Nephron (organoid): Measurements from ENCODE around the gene SRSF2.
"Not testable (repeated sequence)": the region's sequence is repeated elsewhere in the genome, so short reads cannot be mapped to it uniquely, and the experiment has no call there.

ENCODE experiments used
- H3K27ac Mint-ChIP-seq, 3 experiments: 2 replicates each; pipeline ENCODE4 v1.8.0; 2020; ENCODE audit warnings: mixed read lengths in 3 of 3, mild to moderate bottlenecking in 2 of 3, moderate library complexity in 1 of 3
- H3K27me3 Mint-ChIP-seq: 2 replicates; pipeline ENCODE4 v1.8.0; 2021; ENCODE audit warnings: low read depth, mild to moderate bottlenecking, moderate library complexity, mixed read lengths
- H3K36me3 Mint-ChIP-seq: 2 replicates; pipeline ENCODE4 v1.8.0; 2020; ENCODE audit warnings: low read depth, mixed read lengths
- H3K4me1 Mint-ChIP-seq: 2 replicates; pipeline ENCODE4 v1.8.0; 2020; ENCODE audit warnings: mixed read lengths
- H3K4me3 Mint-ChIP-seq, 3 experiments: 2 replicates each; pipeline ENCODE4 v1.8.0; 2020; ENCODE audit warnings: mild to moderate bottlenecking in 3 of 3, mixed read lengths in 3 of 3, moderate library complexity in 2 of 3
- H3K9me3 Mint-ChIP-seq: 2 replicates; pipeline ENCODE4 v1.8.0; 2020; ENCODE audit warnings: mixed read lengths
- CTCF ChIP-seq, 3 experiments: fragments of 200-600 bp; sonication (generic); IDR thresholded peaks; one replicate each; pipeline ENCODE4 v1.5.0; 2021; ENCODE audit warnings: antibody characterized with exemption in 3 of 3; ENCODE audit not compliant: unreplicated experiment in 3 of 3

The SRSF2 gene

GRCh38 chr17:76732734-76733617, 4.2 kb downstream of the SRSF2 start:
- Mint-ChIP-seq H3K4me1 (peaks cover 34% of the 10 kb centered on the region), H3K9me3 (no peaks in the 10 kb centered on the region), H3K27ac (peak overlapping the region; percentile 17 to 29 (median 28)), H3K36me3 (peaks cover 43% of the 10 kb centered on the region), H3K27me3 (no peaks in the 10 kb centered on the region), H3K4me3 (peak overlapping the region; percentile 97 to 99 (median 99))
- no peak for TF ChIP-seq CTCF (IDR thresholded peaks at IDR 0.05; ENCODE audit: unreplicated experiment in 3 of 3)

- H3K9me3 Mint-ChIP-seq, H3K27me3 Mint-ChIP-seq: not testable (repeated sequence)
- Mint-ChIP-seq H3K27ac (peak overlapping the region in 1 of 3 experiments; percentile 35), H3K4me1 (peaks cover 41% of the 10 kb centered on the region), H3K4me3 (peak overlapping the region in 1 of 3 experiments; percentile 34), H3K36me3 (peaks cover 43% of the 10 kb centered on the region)
Measured at GRCh38 chr17:76731800-76732733, 5.1 kb downstream of the SRSF2 start.

- Mint-ChIP-seq H3K9me3 (no peaks in the 10 kb centered on the region), H3K36me3 (peaks cover 26% of the 10 kb centered on the region), H3K4me3 (peak overlapping the region; percentile 96 to 98 (median 98)), H3K4me1 (peaks cover 19% of the 10 kb centered on the region), H3K27me3 (no peaks in the 10 kb centered on the region), H3K27ac (peak overlapping the region; percentile 81 to 96 (median 94))
- no peak for TF ChIP-seq CTCF (IDR thresholded peaks at IDR 0.05; ENCODE audit: unreplicated experiment in 3 of 3)
Measured at GRCh38 chr17:76727745-76728456, 9.2 kb downstream of the SRSF2 start.

- peak within 1 kb of the TSS; percentile 81 to 96 (median 96) for H3K27ac Mint-ChIP-seq
- H3K27me3 Mint-ChIP-seq = no peaks in the 10 kb centered on the region
- TF ChIP-seq CTCF (IDR thresholded peaks at IDR 0.05; ENCODE audit: unreplicated experiment in 3 of 3) = peak; percentile 65 to 74 (median 66)
- peaks cover 18% of the 10 kb centered on the region for H3K4me1 Mint-ChIP-seq
- peaks cover 26% of the 10 kb centered on the region for H3K36me3 Mint-ChIP-seq
- peak within 1 kb of the TSS; percentile 96 to 98 (median 98) for H3K4me3 Mint-ChIP-seq
- H3K9me3 Mint-ChIP-seq = no peaks in the 10 kb centered on the region
Measured at GRCh38 chr17:76726776-76727718, 10.1 kb downstream of the SRSF2 start, which contains the start of gene METTL23. METTL23 (plus strand) TSS chr17:76726839; CDS start chr17:76729711, 2,872 bp downstream.

- no peak for TF ChIP-seq CTCF (IDR thresholded peaks at IDR 0.05; ENCODE audit: unreplicated experiment in 3 of 3)
- Mint-ChIP-seq H3K27me3 (no peaks in the 10 kb centered on the region), H3K4me3 (peak within 1 kb of the TSS; percentile 96 to 98 (median 98)), H3K9me3 (no peaks in the 10 kb centered on the region), H3K36me3 (peaks cover 28% of the 10 kb centered on the region), H3K27ac (peak within 1 kb of the TSS; percentile 81 to 96 (median 96)), H3K4me1 (peaks cover 18% of the 10 kb centered on the region)
Measured at GRCh38 chr17:76726231-76726775, 10.8 kb downstream of the SRSF2 start, which contains the start of gene JMJD6. JMJD6 (minus strand) TSS chr17:76726606; CDS start chr17:76726475, 131 bp downstream.
